Pancreas (tissue), 10 donors: ENCODE results near the gene NCDN. TPM values are rescaled to one million over a fixed set of nuclear protein-coding genes. Genes with fewer than 3 reads are reported as not detected.

Experiments used
- ATAC-seq, 4 donors: fragments of 200-7000 bp; cut with Tn5 transposase; one replicate each; pipeline versions ENCODE4 v1.8.0 to v1.9.1; 2020; ENCODE audit warnings: mild to moderate bottlenecking in 4 of 4, moderate library complexity in 4 of 4
- DNase-seq, 6 donors: peaks; one replicate each; pipeline ENCODE4 v3.0.0-alpha.2; 2020
- FAIRE-seq: peaks from 2 replicates; lab custom pipeline; 2012; peaks lifted over from hg19 to GRCh38; lab: Jason Lieb, UNC
- H3K27ac ChIP-seq, 4 donors: fragments of 200-600 bp; sonication (generic); 1 replicate in 3 of 4; 2 replicates in 1 of 4; pipeline versions ENCODE4 v1.5.0 to v1.8.0; 2020
- H3K27me3 ChIP-seq, 4 donors: fragments of 200-600 bp; one replicate each; pipeline ENCODE4 v1.8.0; 2021
- H3K36me3 ChIP-seq, 3 donors: fragments of 200-600 bp; sonication (generic) in 1 of 3; one replicate each; pipeline versions ENCODE4 v1.5.0 to v1.8.0; 2020 to 2021
- H3K4me1 ChIP-seq, 3 donors: fragments of 200-600 bp; one replicate each; pipeline ENCODE4 v1.8.0; 2021
- H3K4me3 ChIP-seq, 4 donors: fragments of 200-600 bp; sonication (generic) in 2 of 4; one replicate each; pipeline versions ENCODE4 v1.5.0 to v1.8.0; 2020 to 2021
- H3K9me3 ChIP-seq, 4 donors: fragments of 200-600 bp; one replicate each; pipeline ENCODE4 v1.8.0; 2021
- CTCF ChIP-seq, 4 donors: fragments of 200-600 bp; sonication (generic) in 3 of 4; IDR thresholded peaks; one replicate each; pipeline versions ENCODE4 v1.5.0 to v1.8.0; 2021; ENCODE audit warnings: antibody characterized with exemption in 4 of 4
- WGBS, 2 donors: extraction: QIAGEN DNeasy Blood & Tissue Kit; methylation state at CpG; one replicate each; pipeline ENCODE4 v1.1.7; 2013; 5-methylcytosine and 5-hydroxymethylcytosine counted together
- intact Hi-C, 3 donors: fragments of 100-400 bp; cut with DNase I; formaldehyde crosslinking; loops; one replicate each; pipeline versions ENCODE4 v1.11.1 to v1.14.2; 2022
- polyA plus RNA-seq, 2 donors: library from polyadenylated mRNA; stranded (reverse); fragments of 200-250 nt; gene quantifications; one replicate each; pipeline ENCODE4 v1.2.3, GENCODE V29; 2013
- total RNA-seq, 6 donors: library from RNA; stranded (reverse); fragmentation: NEBNext Ultra II Directional in 4 of 6; extraction: Animal tissue kit (Norgen Biotek cat#: 25700) in 4 of 6; gene quantifications; one replicate each; pipeline versions ENCODE4 v1.2.1 to v1.2.4, GENCODE V29; 2021 to 2023
- donor health status: healthy with polysubstance abuse.
- donor health status: DM: no; HTN: no; CAD: no; lungs with moderate emphysema.
- donor health status: DM: no; HTN: no; CAD: no.
- donor health status: control.
- donor health status: control.
- donor health status: Bipolar disorder and iron deficiency.
- donor health status: DM: yes; HTN: yes; CAD: no.
- donor health status: DM: no; HTN: no; CAD: no.
- donor health status: DM: no; HTN: no; CAD: no.
- donor health status: DM: yes; HTN: yes; CAD: no.

The NCDN gene
- total and polyA plus RNA-seq, 8 donors: 4.4 to 12.8 (median 7.2) TPM

- Histone ChIP-seq H3K4me1 (no peaks in the 10 kb centered on the region), H3K9me3 (no peaks in the 10 kb centered on the region), H3K27me3 (no peaks in the 10 kb centered on the region), H3K36me3 (no peaks in the 10 kb centered on the region), H3K4me3 (no peak overlapping the region), H3K27ac (no peak overlapping the region)
- no peak for TF ChIP-seq CTCF (IDR thresholded peaks at IDR 0.05)
- intact Hi-C loops: no loop called here
- no peak for ATAC-seq
- FAIRE-seq: no peak
- DNase-seq: no peak
- 98 to 99% methylated on average over 3 of the region's 3 CpGs for WGBS, 2 donors
Observed at GRCh38 chr1:35518183-35518582, 39.4 kb upstream of the NCDN start.

- no peak for DNase-seq
- no peak for FAIRE-seq
- no peaks in the 10 kb centered on the region for H3K27me3 ChIP-seq
- no peaks in the 10 kb centered on the region for H3K36me3 ChIP-seq
- no peak for ATAC-seq
- intact Hi-C loops: no loop called here
- no peak overlapping the region for H3K4me3 ChIP-seq
- no peak overlapping the region for H3K27ac ChIP-seq
- H3K9me3 ChIP-seq: no peaks in the 10 kb centered on the region
- H3K4me1 ChIP-seq: no peaks in the 10 kb centered on the region
- 69 to 78% methylated on average over 2 of the region's 2 CpGs for WGBS, 2 donors
- no peak for TF ChIP-seq CTCF (IDR thresholded peaks at IDR 0.05)
Observed at GRCh38 chr1:35519432-35519831, 38.2 kb upstream of the NCDN start.

- no peak for TF ChIP-seq CTCF (IDR thresholded peaks at IDR 0.05)
- intact Hi-C loops: no loop called here
- H3K9me3 ChIP-seq: no peaks in the 10 kb centered on the region
- H3K36me3 ChIP-seq: no peaks in the 10 kb centered on the region
- ATAC-seq: peak in 1 of 4 donors; percentile 44
- no peak overlapping the region for H3K27ac ChIP-seq
- no peaks in the 10 kb centered on the region for H3K4me1 ChIP-seq
- WGBS, 2 donors: 39 to 41% methylated on average over 2 of the region's 2 CpGs
- no peak overlapping the region for H3K4me3 ChIP-seq
- no peak for DNase-seq
- no peaks in the 10 kb centered on the region for H3K27me3 ChIP-seq
- no peak for FAIRE-seq
Observed at GRCh38 chr1:35524106-35524505, 33.5 kb upstream of the NCDN start.

GRCh38 chr1:35530168-35530567 lies 27.4 kb upstream of the NCDN start:
- intact Hi-C loops: no loop called here
- H3K4me3 ChIP-seq: no peak overlapping the region
- H3K9me3 ChIP-seq: no peaks in the 10 kb centered on the region
- no peak overlapping the region for H3K27ac ChIP-seq
- ATAC-seq (no peak), DNase-seq (no peak), FAIRE-seq (no peak)
- WGBS, 2 donors: 78% methylated on average over 5 of the region's 5 CpGs
- peaks cover 0 to 8% (median 0%) of the 10 kb centered on the region in 3 donors for H3K36me3 ChIP-seq
- no peak for TF ChIP-seq CTCF (IDR thresholded peaks at IDR 0.05)
- no peaks in the 10 kb centered on the region for H3K27me3 ChIP-seq
- no peaks in the 10 kb centered on the region for H3K4me1 ChIP-seq

- Histone ChIP-seq H3K4me1 (no peaks in the 10 kb centered on the region), H3K27me3 (no peaks in the 10 kb centered on the region), H3K4me3 (no peak overlapping the region), H3K36me3 (peaks cover 0 to 8% (median 0%) of the 10 kb centered on the region in 3 donors), H3K27ac (no peak overlapping the region), H3K9me3 (no peaks in the 10 kb centered on the region)
- TF ChIP-seq CTCF (IDR thresholded peaks at IDR 0.05): no peak
- ATAC-seq (no peak), FAIRE-seq (no peak), DNase-seq (no peak)
- 97 to 99% methylated on average over 2 of the region's 2 CpGs for WGBS, 2 donors
- intact Hi-C loops: no loop called here
Observed at GRCh38 chr1:35530946-35531345, 26.7 kb upstream of the NCDN start.
